HG03457 (cell line): Measurements from ENCODE around the gene RAX2.

Experiments
- ATAC-seq: cut with Tn5 transposase; IDR thresholded peaks from one replicate; pipeline ENCODE4 v1.9.1; 2021; ENCODE audit warnings: moderate number of reproducible peaks; ENCODE audit not compliant: unreplicated experiment

The RAX2 gene

DNA sequence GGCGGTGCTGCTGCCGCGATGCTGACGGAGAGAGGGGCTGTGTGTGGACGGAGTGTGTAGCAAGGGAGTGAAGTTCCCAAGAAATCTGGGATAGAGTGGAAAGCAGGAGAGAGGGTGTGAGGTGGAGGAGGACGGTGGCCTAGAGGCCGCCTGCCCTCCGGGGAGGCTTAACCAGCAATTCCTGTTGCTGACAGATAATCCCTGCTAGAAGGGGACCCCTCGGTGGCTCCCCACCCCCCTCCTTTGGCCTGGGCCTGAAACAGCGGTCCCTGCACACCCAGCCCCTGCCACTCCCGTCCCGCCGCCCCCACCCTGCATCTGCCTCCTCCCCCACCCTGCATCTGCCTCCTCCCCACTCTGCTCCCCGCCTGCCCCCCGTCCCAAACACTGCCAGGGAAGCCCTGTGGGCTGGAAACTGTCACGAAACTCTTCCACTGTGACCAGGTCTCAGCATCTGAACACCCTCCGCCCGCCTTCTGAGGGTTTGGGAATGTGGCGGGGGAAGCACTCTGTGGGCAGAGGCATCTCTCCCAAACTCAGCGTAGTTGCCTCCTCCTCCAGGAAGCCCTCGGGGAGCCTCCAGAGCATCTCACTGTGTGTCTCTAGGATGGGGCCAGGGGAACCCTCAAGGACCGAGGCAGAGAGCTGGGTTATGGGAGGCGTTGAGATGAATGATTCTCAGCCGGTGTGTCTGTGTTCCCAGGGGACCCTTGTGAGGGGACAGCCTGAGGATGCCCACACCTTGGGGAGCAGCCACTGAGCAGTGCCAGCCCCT is 31.3 kb upstream of the RAX2 start:
- no peak for ATAC-seq

DNA sequence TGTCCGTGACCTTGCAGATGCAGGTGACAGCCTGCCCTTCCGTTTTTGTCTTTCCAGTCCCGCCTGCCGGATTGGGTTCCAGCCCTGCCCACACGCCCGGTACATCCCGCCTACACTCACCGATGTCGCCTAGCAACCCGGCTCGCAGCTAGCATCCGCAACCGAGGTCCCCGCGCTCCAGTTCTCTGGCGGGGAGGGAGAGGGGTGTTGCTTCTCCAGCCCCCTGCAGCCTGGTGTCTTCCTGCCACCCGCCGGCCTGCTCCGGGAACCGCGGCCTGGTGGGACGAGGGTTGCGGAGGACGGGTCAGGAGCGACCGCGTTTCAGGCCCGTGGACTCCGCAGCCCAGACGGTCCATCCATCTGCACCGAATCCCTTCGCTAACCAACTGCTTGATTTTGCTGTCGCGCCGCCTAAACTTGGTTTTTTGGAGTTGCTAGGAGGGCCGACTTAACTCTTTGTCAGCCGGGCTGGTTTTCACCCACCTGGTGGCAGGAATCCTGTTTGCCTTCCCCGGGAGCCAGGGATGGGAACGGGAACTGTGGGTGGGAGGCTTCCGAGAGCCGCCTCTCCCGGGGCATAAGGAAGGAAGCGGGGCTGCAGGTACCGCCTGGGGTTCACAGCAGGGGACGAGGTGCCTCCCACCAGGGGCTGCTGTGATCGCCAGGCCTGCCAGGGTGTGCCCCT is 29.5 kb upstream of the RAX2 start:
- no peak for ATAC-seq

DNA sequence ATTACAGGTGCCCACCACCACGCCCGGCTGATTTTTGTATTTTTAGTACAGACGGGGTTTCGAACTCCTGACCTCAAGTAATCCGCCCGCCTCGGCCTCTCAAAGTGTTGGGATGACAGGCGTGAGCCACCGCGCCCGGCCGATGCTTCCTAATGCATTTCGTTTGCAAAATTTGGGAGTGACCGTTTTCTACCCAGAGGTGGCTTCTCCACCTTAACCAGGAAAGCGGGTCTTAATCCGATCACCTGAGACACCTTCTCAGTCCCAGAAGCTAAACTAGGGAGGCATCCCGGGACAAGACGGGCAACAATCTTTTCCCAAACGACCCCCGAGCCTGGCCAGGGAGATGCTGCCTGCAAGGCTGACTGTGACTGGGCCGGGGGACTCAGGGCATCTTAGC is 29.0 kb upstream of the RAX2 start:
- no peak for ATAC-seq

DNA sequence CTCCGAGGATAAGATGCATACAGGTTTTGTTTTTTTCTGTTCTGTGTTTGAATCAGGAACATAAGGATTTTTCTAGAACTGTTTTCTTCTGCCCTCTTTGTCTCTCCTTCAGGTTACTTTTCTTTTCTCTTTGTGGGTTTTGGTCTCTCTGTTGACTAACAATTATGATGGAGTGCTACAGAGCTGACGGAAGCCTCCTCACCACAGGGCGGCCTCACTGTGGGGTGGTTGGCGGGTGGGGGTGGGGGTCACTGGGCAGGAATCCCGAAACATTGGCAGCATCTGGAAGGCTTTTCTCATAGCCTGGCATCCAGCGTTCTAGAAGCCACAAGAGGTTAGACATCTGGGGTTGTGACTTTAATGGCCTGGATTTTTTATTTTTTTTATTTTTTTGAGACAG is 26.1 kb upstream of the RAX2 start:
- no peak for ATAC-seq

DNA sequence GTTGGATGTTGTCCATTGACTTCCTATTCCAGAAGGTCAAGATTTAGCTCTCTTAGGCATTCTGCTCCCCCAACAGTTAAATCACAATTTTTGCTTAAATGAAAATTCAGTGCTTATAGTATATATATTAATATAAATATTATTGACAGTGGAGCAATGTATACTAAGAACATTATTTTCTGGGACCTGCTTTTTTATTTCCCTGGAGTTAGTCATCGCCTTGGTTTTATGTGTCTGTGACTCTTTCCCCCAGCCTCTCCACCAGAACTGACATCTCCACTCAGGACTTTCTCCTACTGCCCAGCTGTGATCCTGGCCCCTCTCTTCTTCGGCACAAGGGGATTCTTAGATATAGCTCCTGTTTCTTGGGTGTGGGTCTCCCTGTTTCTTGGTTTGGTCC is 24.3 kb upstream of the RAX2 start:
- no peak for ATAC-seq

DNA sequence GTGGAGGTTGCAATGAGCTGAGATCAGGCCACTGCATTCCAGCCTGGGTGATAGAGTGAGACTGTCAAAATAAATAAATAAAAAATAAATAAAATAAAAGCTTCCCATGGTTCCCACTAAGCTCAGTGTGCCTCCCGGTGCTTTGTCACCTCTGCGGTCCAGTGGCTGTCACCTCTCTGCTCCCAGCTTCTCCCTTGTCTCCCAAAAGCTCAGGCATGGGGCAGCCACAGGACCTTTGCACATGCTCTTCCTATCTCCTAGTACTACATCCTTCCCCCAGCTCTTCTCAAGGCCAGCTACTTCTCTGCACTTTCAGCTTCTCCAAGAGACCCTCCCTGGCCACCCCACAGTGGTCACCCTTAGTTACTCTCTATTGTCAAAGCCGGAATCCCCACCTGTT is 21.8 kb upstream of the RAX2 start:
- no peak for ATAC-seq

DNA sequence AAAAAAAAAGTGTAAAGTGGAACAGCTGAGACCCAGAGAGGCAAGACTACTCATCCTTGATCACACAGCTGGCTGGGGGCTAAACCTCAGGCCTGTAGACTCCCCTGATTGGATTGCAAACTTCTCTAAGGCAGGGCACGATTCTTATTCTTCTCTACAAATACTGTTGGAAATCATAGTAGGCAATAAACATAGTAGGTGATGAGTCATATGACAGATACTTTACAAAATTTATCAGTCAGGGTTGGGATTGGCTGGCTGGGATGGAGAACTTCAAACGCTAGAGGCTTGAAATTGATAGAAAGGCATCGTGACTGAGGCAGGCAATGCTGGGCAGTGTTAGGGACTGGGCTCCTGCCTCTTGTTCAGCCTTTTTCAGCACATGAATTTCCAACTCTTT is 20.1 kb upstream of the RAX2 start:
- no peak for ATAC-seq

DNA sequence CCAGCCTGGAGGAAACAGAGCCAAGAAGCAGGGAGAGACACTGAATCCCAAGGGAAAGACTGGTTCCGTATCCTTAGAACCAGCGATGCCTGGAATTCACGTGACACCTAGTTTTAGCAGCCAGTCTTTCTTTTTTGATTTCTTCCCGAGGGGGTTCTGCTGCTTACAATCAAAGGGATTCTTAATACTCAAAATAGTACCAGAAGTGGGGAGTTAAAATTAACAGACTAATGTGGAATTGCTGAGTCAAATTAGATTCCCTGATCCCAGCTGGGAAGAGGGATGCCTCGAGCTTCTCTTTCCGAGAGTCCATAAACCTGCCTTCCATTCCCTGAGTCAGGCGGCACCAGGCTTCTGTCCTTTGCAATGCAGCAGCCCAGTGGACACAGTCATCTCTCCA is 18.9 kb upstream of the RAX2 start:
- ATAC-seq, result no peak

DNA sequence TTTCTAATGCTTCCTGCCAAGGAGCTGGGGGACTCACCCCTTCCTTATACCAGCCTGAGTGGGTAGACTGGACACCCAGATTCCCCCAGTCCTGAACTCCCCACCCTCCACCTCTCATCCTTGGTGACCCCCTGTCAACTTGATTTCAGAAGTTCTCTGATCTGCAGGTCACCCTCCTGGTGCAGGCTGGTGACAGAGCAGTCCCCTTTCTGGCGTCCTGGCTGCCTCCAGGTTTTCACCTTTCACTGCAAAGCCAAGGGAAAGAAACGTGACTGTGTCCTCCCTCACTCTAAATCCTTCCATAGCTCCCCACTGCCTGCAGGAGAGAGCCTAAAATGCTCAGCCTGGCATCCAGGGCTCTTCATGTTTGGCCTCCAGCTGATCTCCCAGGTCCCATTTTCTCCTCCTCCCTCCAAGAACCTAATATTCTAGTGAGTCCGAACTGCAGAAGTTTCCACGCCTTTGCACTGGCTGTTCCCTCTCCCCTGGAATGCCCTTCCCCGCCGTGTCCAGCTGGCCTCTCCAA is 18.2 kb upstream of the RAX2 start:
- ATAC-seq, result no peak

DNA sequence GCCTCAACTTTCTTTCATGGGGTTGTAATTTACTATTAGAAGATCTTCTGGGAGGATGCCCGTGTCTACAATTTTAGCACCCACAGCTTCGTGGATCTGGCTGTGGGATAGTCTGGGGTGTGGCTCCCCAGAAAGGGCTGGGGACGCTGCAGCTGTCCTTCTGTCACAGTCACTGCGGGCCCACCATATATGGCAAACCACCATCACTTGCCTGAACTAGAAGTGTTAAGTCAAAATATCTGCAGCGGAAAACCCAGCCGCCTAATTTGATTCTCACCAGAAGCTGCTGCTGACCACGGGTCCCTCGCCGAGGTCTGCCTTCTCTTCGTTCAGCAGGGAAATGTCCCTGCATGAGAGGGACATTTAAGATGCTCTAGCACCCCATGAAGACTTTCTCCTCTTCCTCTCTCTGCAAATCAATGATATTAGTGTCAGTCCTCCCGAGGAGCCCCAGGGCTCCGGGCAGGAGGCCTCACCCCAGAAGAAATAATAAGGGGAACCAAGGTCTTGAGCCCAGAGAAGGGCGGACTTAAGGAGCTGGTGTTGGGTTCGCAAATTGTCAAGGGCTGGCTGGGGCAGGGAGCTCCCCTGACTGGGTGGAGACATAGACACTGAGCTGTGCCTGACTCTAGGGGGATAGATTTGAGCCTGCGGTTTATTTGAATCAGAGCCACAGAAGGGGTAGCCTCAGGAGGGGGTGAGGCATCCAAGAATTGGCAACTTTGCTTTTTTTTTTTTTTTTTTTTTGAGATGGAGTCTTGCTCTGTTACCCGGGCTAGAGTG is 17.2 kb upstream of the RAX2 start:
- no peak for ATAC-seq

DNA sequence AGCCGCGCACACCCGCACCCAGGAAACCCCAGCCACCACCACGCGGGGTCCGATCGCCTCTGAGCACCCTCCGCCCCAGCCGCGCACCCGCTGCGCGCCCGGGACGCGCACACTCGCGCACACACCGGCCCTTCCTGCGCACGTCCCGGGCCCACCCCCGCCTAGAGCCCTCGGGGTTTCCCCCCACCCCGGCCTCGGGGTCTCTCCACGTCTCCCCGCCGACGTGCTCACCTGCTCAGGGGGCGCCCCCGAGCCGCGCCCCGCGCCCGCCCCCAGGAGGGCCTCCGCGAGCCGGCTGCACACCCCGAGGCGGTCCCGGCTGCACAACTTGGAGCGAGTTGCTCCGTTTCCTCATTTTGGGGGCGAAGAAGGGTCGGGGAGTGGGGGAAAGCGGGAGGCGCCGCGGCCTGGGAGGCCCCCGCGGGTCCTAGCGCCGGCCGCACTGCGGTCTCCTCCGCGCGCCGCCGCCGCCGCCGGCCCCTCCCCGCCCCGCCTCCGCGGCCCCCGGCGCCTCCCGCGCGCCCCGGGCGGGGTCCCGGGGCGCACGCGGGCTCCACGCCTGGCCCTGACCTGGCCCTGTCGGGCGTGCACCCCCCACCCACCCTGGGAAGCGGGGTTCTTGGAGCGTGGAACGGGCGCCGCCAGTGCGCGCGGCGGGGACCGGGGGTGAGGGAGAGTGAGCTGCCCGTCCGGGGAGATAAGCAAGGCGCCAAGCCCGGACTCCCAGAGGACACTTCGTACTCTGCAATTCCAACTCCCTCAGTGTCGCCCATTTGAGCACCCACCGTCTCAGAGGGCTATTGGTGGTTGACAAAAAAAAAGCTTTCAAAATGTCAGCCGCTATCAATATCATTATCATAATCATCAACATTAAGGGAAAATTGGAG is 14.2 kb upstream of the RAX2 start, which contains the start of gene MATK:
Gene MATK, minus strand, starts transcription at position 444 of the 887 bp plus-strand sequence. CDS start 1,246 bp downstream, outside the sequence.
- no peak for ATAC-seq

DNA sequence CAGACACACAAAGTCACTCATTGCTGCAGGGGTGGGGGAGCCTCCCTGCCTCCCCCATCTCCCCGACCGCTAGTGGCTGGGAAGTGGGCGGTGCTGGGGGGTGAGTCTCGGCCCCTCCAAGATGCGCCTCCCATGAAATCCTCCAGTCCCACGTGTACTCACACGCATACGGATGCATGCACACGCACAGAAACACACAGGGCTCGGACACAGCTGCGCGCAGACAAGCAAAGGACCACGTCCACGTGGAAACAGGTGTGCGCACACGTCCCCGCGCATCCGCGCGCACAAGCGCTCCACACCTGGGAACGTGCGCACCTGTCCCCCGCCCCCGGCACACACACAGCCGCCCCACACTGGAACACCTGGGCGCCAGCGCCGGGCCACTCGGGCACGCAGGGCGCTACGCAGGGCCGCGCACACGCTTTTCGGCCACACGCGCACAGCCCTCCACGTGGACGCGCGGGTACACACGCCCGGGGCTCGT is 13.5 kb upstream of the RAX2 start:
- ATAC-seq, result no peak

DNA sequence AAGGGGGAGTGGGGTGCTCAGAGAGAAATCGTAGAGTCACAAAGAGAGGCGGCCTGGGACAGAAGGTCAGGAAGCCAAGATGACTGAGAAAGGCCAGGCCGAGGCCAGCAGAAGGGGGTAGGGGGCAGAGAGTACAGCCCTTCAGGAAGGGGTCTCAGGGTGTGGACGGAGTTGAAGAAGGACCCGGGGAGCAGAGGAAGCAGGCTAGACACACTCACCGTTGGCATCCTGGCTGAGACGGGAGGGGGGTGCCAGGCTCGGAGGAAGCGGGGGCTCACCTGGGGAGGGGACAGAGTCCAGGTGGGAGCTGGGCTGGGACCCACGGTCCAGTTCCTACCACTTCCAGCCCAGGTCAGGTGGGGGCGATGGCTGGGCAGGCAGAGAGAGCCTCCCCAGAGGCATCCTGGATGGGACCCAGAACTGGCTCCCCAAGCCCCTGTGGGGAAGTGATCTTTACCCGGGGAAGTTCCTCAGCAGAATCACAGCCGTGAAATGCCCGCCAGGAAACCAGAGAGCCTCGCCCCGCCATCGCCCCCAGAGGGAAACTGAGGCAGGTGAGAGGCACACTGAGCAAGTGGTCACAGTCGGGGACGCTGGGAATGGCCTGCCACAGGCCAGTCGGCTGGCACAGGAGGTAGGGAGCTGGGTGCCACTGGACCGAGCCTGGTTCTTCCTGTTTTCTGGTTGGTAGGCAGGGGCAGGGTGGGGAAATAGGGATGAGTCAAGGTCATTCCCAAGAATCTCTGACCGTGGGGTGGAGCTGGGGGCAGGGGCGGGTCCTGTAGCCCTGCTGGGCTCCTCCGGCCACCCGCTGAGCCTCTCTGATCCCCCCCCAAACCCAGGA is 12.8 kb upstream of the RAX2 start:
- no peak for ATAC-seq

DNA sequence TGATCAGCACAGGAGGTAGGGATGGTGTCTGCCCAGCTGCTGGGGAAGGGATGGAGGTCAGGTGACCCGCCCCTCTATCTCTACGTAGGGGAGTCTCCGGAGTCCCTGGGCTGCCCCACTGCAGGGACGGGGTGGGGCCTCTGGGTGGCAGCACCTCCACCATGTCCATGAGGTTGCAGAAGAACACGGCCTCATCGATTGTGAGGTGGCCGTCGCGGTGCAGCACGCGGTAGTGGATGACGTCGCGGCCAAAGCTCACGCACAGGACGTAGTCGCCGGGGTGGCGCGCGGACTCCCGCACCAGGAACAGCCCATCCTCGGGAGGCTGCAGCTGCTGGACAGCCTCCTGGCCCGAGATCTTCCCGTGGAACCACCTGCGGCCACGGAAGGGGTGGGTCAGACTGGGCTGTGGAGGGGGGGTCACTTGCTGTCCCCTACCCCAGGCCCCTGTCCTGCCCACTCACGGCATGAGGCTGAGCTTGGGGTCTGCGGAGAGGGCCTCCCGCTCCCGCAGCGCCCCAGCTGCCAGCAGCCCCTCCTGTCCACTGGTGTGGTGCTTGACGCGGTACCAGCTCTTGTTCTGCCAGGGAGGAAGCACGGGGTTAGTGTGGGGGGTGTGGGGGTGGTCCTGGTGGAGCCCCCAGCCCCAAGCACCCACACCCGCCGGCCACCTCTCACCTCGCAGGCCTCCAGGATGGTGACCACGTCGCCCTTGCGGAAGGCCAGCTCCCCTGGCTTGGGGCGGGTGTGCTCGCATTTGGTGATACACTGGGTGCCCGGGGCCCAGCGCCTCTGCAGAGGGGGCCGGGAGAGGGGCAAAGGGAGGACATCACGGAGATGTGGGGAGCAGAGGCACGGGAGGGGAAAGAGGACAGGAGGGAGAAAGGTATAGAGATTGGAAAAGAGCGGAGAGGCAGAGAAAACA is 11.9 kb upstream of the RAX2 start:
- ATAC-seq, result no peak

DNA sequence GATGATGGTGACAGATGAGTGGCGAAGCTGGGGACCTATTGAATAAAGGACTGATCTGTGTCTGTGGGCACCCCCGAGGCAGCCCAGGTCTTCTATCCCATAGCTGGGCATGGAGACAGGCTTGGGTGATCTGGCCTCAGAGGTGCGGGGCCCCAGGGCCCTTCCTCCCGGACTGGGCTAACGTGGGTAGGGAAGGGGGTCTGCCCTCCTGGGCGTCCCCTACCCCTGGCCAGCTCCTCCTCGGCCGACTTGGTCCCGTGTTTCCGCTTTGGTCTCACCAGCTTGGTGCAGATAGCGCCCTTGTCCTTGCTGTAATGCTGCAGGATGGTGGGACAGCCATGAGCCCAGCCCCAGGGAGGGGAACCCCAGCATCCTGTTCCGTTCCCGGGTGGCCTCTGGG is 10.9 kb upstream of the RAX2 start:
- ATAC-seq, result no peak

DNA sequence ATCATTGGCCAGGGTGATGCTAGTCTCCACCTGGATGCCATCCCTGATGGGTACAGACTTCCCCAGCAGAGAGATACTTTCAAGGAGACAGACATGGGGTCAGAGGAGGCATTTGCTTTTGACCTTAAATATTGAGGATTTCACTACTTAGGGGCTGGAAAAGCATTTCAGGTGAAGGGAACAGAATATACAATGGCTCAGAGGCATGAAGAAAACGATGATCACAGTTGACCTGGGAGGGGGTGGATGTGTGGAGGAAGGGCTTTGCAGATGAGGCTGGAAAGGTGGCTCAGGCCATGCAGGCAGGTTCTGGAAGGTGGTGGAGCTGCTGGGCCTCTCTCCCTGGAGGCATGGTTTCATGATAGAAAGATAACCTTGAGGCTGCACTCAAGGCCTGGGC is 10.3 kb upstream of the RAX2 start:
- ATAC-seq, result no peak

DNA sequence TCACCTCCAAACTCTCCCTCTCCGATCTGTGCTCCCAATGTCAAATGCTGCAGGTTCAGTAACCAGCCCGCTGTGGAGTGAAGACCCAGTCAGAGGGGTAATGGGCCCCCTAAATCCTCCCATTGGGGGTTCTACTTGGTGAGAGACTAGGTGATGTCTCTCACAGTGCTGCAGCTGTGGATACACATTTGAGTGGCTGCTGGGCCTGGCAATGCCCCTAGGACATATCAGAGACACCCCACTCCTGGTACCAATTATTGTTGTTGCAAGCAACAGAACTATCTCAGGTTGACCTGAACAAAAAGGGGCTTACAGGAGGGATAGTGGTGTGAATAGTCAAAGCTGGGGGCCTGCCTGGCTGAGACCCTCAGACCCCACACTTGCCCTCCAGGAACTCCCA is 9.6 kb upstream of the RAX2 start:
- ATAC-seq, result no peak

DNA sequence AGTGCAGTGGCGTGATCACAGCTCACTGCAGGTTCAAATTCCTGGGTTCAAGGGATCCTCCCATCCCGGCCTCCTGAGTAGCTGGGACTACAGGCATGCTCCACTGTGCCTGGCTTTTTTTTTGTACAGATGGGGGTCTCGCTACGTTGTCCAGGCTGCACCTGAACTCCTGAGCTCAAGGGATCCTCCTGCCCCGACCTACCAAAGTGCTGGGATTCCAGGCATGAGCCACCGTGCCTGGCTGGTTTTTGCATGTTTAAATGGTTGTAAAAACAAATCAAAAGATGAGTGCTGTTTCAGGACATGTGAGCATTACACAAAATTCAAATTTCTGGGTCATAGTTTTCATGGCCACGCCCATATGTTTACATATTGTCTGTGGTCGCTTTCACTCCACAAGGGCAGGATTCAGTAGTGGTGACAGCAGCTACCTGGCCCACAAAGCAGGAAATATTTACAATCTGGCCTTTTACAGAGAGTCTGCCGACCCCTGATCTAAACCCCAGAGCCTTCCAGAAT is 8.8 kb upstream of the RAX2 start:
- no peak for ATAC-seq
